ENCODE measurements around the gene KSR1. TPM values are rescaled to one million over a fixed set of nuclear protein-coding genes. Genes with fewer than 3 reads are reported as not detected.

KSR1 gene
- total RNA-seq, 6 donors from 2014 or later = 23.0 to 94.3 (median 60.9) TPM

GRCh38 chr17:27559506-27560481, 103.5 kb downstream of the KSR1 start:
- H3K27me3 ChIP-seq = no peaks in the 10 kb centered on the region
- DNase-seq = peak in 1 of 2 donors; percentile 62
- H3K27ac ChIP-seq = peak overlapping the region; percentile 61 to 81 (median 70)
- H3K4me1 ChIP-seq = peaks cover 26 to 55% (median 43%) of the 10 kb centered on the region in 4 donors
- peak; percentile 75 to 90 for ATAC-seq (ENCODE audit: low FRiP score in 2 of 2)
- H3K4me3 ChIP-seq = peak overlapping the region in 3 of 4 donors; percentile 17 to 31 (median 25)
- TF ChIP-seq POLR2A (IDR thresholded peaks at IDR 0.05) (no peak), EP300 (IDR thresholded peaks at IDR 0.05) (peak in 2 of 4 donors; percentile 56 to 59), CTCF (IDR thresholded peaks at IDR 0.05) (peak in 2 of 6 experiments; percentile 4 to 19), POLR2AphosphoS5 (IDR thresholded peaks at IDR 0.05) (peak; percentile 56 to 76)
- no peaks in the 10 kb centered on the region for H3K36me3 ChIP-seq
- WGBS, 2 donors = 25 to 26% methylated on average over 22 of the region's 22 CpGs
- H3K9me3 ChIP-seq = no peaks in the 10 kb centered on the region

GRCh38 chr17:27560668-27561067, 104.4 kb downstream of the KSR1 start:
- H3K9me3 ChIP-seq = no peaks in the 10 kb centered on the region
- H3K4me1 ChIP-seq = peaks cover 26 to 49% (median 36%) of the 10 kb centered on the region in 4 donors
- DNase-seq (peak in 1 of 2 donors; percentile 77), ATAC-seq (ENCODE audit: low FRiP score in 2 of 2) (peak; percentile 34 to 70)
- TF ChIP-seq POLR2A (IDR thresholded peaks at IDR 0.05) (no peak), EP300 (IDR thresholded peaks at IDR 0.05) (peak in 1 of 4 donors; percentile 51), POLR2AphosphoS5 (IDR thresholded peaks at IDR 0.05) (peak; percentile 7 to 57), CTCF (IDR thresholded peaks at IDR 0.05) (no peak)
- H3K27me3 ChIP-seq = no peaks in the 10 kb centered on the region
- WGBS, 2 donors = 48% methylated on average over 4 of the region's 4 CpGs; no CpG with 5 or more reads in 1 of the 2 donors
- no peaks in the 10 kb centered on the region for H3K36me3 ChIP-seq
- H3K4me3 ChIP-seq = peak overlapping the region in 2 of 4 donors; percentile 25 to 31
- peak overlapping the region; percentile 61 to 81 (median 70) for H3K27ac ChIP-seq

- Histone ChIP-seq H3K9me3 (no peaks in the 10 kb centered on the region), H3K4me1 (peaks cover 32 to 66% (median 38%) of the 10 kb centered on the region in 4 donors), H3K27me3 (no peaks in the 10 kb centered on the region), H3K27ac (peak overlapping the region; percentile 13 to 70 (median 44)), H3K4me3 (no peak overlapping the region), H3K36me3 (no peaks in the 10 kb centered on the region)
- ATAC-seq (ENCODE audit: low FRiP score in 2 of 2) = no peak
- no peak for DNase-seq
- TF ChIP-seq CTCF (IDR thresholded peaks at IDR 0.05) (no peak), POLR2A (IDR thresholded peaks at IDR 0.05) (no peak), POLR2AphosphoS5 (IDR thresholded peaks at IDR 0.05) (no peak), EP300 (IDR thresholded peaks at IDR 0.05) (no peak)
- 84 to 90% methylated on average over 8 of the region's 8 CpGs for WGBS, 2 donors
These were observed 106.7 kb downstream of the KSR1 start for GRCh38 chr17:27562777-27563455.

GRCh38 chr17:27563532-27563931, 107.3 kb downstream of the KSR1 start:
- Histone ChIP-seq H3K36me3 (no peaks in the 10 kb centered on the region), H3K27ac (peak overlapping the region; percentile 13 to 70 (median 44)), H3K27me3 (no peaks in the 10 kb centered on the region), H3K4me1 (peaks cover 32 to 67% (median 38%) of the 10 kb centered on the region in 4 donors), H3K9me3 (no peaks in the 10 kb centered on the region), H3K4me3 (no peak overlapping the region)
- TF ChIP-seq CTCF (IDR thresholded peaks at IDR 0.05) (no peak), EP300 (IDR thresholded peaks at IDR 0.05) (peak in 3 of 4 donors; percentile 73 to 80 (median 79)), POLR2A (IDR thresholded peaks at IDR 0.05) (no peak), POLR2AphosphoS5 (IDR thresholded peaks at IDR 0.05) (peak; percentile 69)
- ATAC-seq (ENCODE audit: low FRiP score in 2 of 2) = no peak
- 70 to 76% methylated on average over 7 of the region's 7 CpGs for WGBS, 2 donors
- DNase-seq = no peak

All from upper lobe of left lung (tissue), 6 donors.